Skin of body (tissue), 2 donors: Measurements from ENCODE around the gene ATP2C2. TPM values are rescaled to one million over a fixed set of nuclear protein-coding genes. Genes with fewer than 3 reads are reported as not detected.

Experiments
- DNase-seq: peaks from one replicate; lab custom pipeline; 2025; lab: John Stamatoyannopoulos, UW
- total RNA-seq: library from RNA; depleted of rRNA; stranded (reverse); fragments of >200 nt; gene quantifications from one replicate; pipeline ENCODE4 v1.2.3, GENCODE V29; 2014

ATP2C2 gene
- total RNA-seq, 1 donor from 2014 or later = 25.9 TPM

- DNase-seq = no peak
These were observed 141.0 kb downstream of the ATP2C2 start for GRCh38 chr16:84509032-84509950.

GRCh38 chr16:84511180-84511800 is 143.0 kb downstream of the ATP2C2 start:
- peak; percentile 81 for DNase-seq

GRCh38 chr16:84511831-84512230 is 143.5 kb downstream of the ATP2C2 start:
- DNase-seq = no peak

- no peak for DNase-seq
These were observed 144.8 kb downstream of the ATP2C2 start for GRCh38 chr16:84513123-84513522.

- DNase-seq = no peak
These were observed 145.3 kb downstream of the ATP2C2 start for GRCh38 chr16:84513666-84514065.

Other genes starting within 250 kb of the ATP2C2 start
- gene HSDL1, start 223.4 kb upstream of the ATP2C2 start, total RNA-seq = 22.1 TPM
- not detected for gene DNAAF1, start 223.2 kb upstream of the ATP2C2 start, total RNA-seq
- gene TAF1C, start 181.5 kb upstream of the ATP2C2 start, total RNA-seq = 22.8 TPM
- gene ADAD2, start 177.4 kb upstream of the ATP2C2 start, total RNA-seq = 0.39 TPM
- not detected for gene KCNG4, start 128.5 kb upstream of the ATP2C2 start, total RNA-seq
- 5.8 TPM for gene WFDC1, start 73.7 kb upstream of the ATP2C2 start, total RNA-seq
- gene MEAK7, start 136.1 kb downstream of the ATP2C2 start, total RNA-seq = 12.2 TPM
- gene COTL1, start 249.5 kb downstream of the ATP2C2 start, total RNA-seq = 14.6 TPM